ENCODE measurements around the gene PLXNA1. TPM values are rescaled to one million over a fixed set of nuclear protein-coding genes. Genes with fewer than 3 reads are reported as not detected.

Gene PLXNA1
- polyA plus RNA-seq, 1 donor from 2014 or later = 65.6 TPM

GRCh38 chr3:126970101-126970500, 12.8 kb upstream of the PLXNA1 start:
- TF ChIP-seq RAD21 (conservative IDR thresholded peaks at IDR 0.05) (no peak), EP300 (conservative IDR thresholded peaks at IDR 0.05; ENCODE audit: poor library complexity, severe bottlenecking) (no peak), REST (IDR thresholded peaks at IDR 0.05; ENCODE audit: borderline replicate concordance) (no peak), SMC3 (conservative IDR thresholded peaks at IDR 0.05; ENCODE audit: poor library complexity) (no peak), TAF1 (IDR thresholded peaks at IDR 0.05; ENCODE audit: low read depth) (no peak), POLR2AphosphoS5 (IDR thresholded peaks at IDR 0.05) (no peak), MXI1 (conservative IDR thresholded peaks at IDR 0.05; ENCODE audit: poor library complexity, severe bottlenecking) (no peak), EZH2 (IDR thresholded peaks at IDR 0.05; ENCODE audit: borderline replicate concordance, insufficient read depth, low read length, poor library complexity, severe bottlenecking) (no peak), CTCF (IDR thresholded peaks at IDR 0.05; ENCODE audit: poor library complexity, severe bottlenecking) (no peak)
- H3K27ac ChIP-seq (ENCODE audit: low read length) = peak overlapping the region; percentile 25
- no peaks in the 10 kb centered on the region for H3K9me2 ChIP-seq (ENCODE audit: insufficient read depth, low read length)
- H3K4me2 ChIP-seq (ENCODE audit: low read length) = no peak overlapping the region
- H4K20me1 ChIP-seq (ENCODE audit: insufficient read depth) = no peaks in the 10 kb centered on the region
- no peaks in the 10 kb centered on the region for H3K27me3 ChIP-seq (ENCODE audit: insufficient read depth, low read depth, low read length)
- H3F3A ChIP-seq (ENCODE audit: insufficient read depth, low read length, poor library complexity, severe bottlenecking) = no peaks in the 10 kb centered on the region
- H3K9me3 ChIP-seq (ENCODE audit: low read length) = no peaks in the 10 kb centered on the region
- H3K79me2 ChIP-seq (replicated peaks; ENCODE audit: insufficient read depth, low read length) = no peaks in the 10 kb centered on the region
- H3K4me3 ChIP-seq (ENCODE audit: low read length) = peak overlapping the region; percentile 20
- H2AFZ ChIP-seq (ENCODE audit: low read depth, low read length) = no peak overlapping the region
- H3K36me3 ChIP-seq (ENCODE audit: insufficient read depth, low read length) = no peaks in the 10 kb centered on the region
- no peak overlapping the region for H3K9ac ChIP-seq (ENCODE audit: low read length)

- H3K9me3 ChIP-seq (ENCODE audit: low read length) = no peaks in the 10 kb centered on the region
- H3F3A ChIP-seq (ENCODE audit: insufficient read depth, low read length, poor library complexity, severe bottlenecking) = no peaks in the 10 kb centered on the region
- no peaks in the 10 kb centered on the region for H4K20me1 ChIP-seq (ENCODE audit: insufficient read depth)
- H3K27ac ChIP-seq (ENCODE audit: low read length) = no peak overlapping the region
- TF ChIP-seq EZH2 (IDR thresholded peaks at IDR 0.05; ENCODE audit: borderline replicate concordance, insufficient read depth, low read length, poor library complexity, severe bottlenecking) (no peak), REST (IDR thresholded peaks at IDR 0.05; ENCODE audit: borderline replicate concordance) (no peak), MXI1 (conservative IDR thresholded peaks at IDR 0.05; ENCODE audit: poor library complexity, severe bottlenecking) (no peak), SMC3 (conservative IDR thresholded peaks at IDR 0.05; ENCODE audit: poor library complexity) (no peak), POLR2AphosphoS5 (IDR thresholded peaks at IDR 0.05) (no peak), CTCF (IDR thresholded peaks at IDR 0.05; ENCODE audit: poor library complexity, severe bottlenecking) (no peak), TAF1 (IDR thresholded peaks at IDR 0.05; ENCODE audit: low read depth) (no peak), RAD21 (conservative IDR thresholded peaks at IDR 0.05) (no peak), EP300 (conservative IDR thresholded peaks at IDR 0.05; ENCODE audit: poor library complexity, severe bottlenecking) (no peak)
- H3K27me3 ChIP-seq (ENCODE audit: insufficient read depth, low read depth, low read length) = no peaks in the 10 kb centered on the region
- no peak overlapping the region for H3K4me2 ChIP-seq (ENCODE audit: low read length)
- no peaks in the 10 kb centered on the region for H3K79me2 ChIP-seq (replicated peaks; ENCODE audit: insufficient read depth, low read length)
- H2AFZ ChIP-seq (ENCODE audit: low read depth, low read length) = no peak overlapping the region
- no peak overlapping the region for H3K9ac ChIP-seq (ENCODE audit: low read length)
- no peak overlapping the region for H3K4me3 ChIP-seq (ENCODE audit: low read length)
- H3K9me2 ChIP-seq (ENCODE audit: insufficient read depth, low read length) = no peaks in the 10 kb centered on the region
- no peaks in the 10 kb centered on the region for H3K36me3 ChIP-seq (ENCODE audit: insufficient read depth, low read length)
Observed at GRCh38 chr3:126970921-126971320, 12.0 kb upstream of the PLXNA1 start.
